Astrocyte of the spinal cord (primary cell): ENCODE results near the gene HS3ST2.

ENCODE experiments used
- DNase-seq: peaks from one replicate; pipeline ENCODE4 v3.0.0; 2011; ENCODE audit warnings: low read depth, low spot score
- H3K4me3 ChIP-seq: 2 replicates; pipeline ENCODE4 v1.5.1; 2011; ENCODE audit warnings: low read depth, mild to moderate bottlenecking, low read length, moderate library complexity
- CTCF ChIP-seq: IDR thresholded peaks from 2 replicates; pipeline ENCODE4 v1.5.1; 2012; ENCODE audit warnings: low read depth, mild to moderate bottlenecking, low read length, inconsistent platforms
- in situ Hi-C: cut with HindIII; loops from 2 replicates; pipeline ENCODE4 v1.10.0; 2017; ENCODE audit warnings: low sequenced_read_pairs

The HS3ST2 gene

GRCh38 chr16:22855231-22855630 lies 41.3 kb downstream of the HS3ST2 start:
- no peak overlapping the region for H3K4me3 ChIP-seq
- in situ Hi-C loops, result no loop called here
- no peak for TF ChIP-seq CTCF
- no peak for DNase-seq

- H3K4me3 ChIP-seq, result no peak overlapping the region
- no peak for TF ChIP-seq CTCF
- no peak for DNase-seq
- in situ Hi-C loops, result no loop called here
Measured at GRCh38 chr16:22857296-22858025, 43.5 kb downstream of the HS3ST2 start.

GRCh38 chr16:22859925-22860324 lies 46.0 kb downstream of the HS3ST2 start:
- H3K4me3 ChIP-seq, result no peak overlapping the region
- no peak for DNase-seq
- no peak for TF ChIP-seq CTCF
- in situ Hi-C loops, result no loop called here

- no peak for TF ChIP-seq CTCF
- H3K4me3 ChIP-seq, result no peak overlapping the region
- in situ Hi-C loops, result no loop called here
- DNase-seq, result no peak
Measured at GRCh38 chr16:22861580-22861979, 47.6 kb downstream of the HS3ST2 start.

DNA sequence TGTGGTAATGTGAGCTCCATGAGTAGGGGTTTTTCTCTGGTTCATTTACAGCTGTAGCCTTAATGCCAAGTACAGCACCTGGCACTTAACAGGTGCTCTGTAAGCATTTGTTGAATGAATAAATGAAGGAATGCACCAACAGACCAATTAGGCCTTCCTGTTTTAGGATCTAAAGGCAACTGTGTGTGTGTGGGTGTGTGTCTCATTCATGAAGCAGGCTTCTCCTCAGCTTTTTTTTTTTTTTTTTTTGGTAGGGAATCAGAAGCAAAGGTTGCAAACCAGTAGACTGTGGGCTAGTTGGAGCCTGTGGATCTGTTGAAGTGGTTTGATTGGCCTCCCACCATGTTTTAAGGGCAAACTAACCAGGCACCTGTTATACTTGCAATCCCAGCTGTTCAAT lies 48.1 kb downstream of the HS3ST2 start:
- in situ Hi-C loops, result no loop called here
- no peak overlapping the region for H3K4me3 ChIP-seq
- no peak for TF ChIP-seq CTCF
- no peak for DNase-seq

DNA sequence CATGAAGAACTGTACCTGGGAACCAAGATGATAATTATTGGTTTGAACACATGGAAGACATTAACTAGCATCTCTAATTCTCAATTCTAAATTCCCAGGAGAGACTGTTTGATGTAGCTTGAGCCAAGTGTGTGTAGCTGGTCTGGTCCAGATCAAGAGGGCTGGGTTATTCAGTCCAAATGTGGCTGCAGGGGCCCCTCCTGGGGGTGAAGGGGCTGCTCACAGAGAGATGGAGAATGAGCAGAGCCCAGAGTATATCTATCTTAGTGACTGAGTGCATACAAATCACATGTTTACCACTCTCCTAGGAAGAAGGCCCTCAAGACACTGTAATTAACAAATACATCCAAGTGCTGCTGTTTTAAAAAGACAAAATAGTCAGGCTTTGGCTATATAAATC lies 50.4 kb downstream of the HS3ST2 start:
- in situ Hi-C loops, result no loop called here

More for the DNA sequence above, 50.4 kb downstream of the HS3ST2 start:
- H3K4me3 ChIP-seq, result no peak overlapping the region
- no peak for DNase-seq
- TF ChIP-seq CTCF, result no peak
